Smooth muscle cell (in vitro differentiated cells): ENCODE results near the gene ZNF436. TPM values are rescaled to one million over a fixed set of nuclear protein-coding genes. Genes with fewer than 3 reads are reported as not detected.
A peak's percentile ranks its signal among the peaks of the same experiment; 100 is the strongest.

Source experiments
- DNase-seq: peaks from one replicate; lab custom pipeline; 2025; ENCODE audit not compliant: unreplicated experiment; lab: John Stamatoyannopoulos, UW
- H2AFZ ChIP-seq: fragments of 200-600 bp; sonication (generic); 2 replicates; pipeline ENCODE4 v1.6.0; 2016; ENCODE audit warnings: antibody characterized with exemption, low read depth, mild to moderate bottlenecking
- H3F3A ChIP-seq: fragments of 200-600 bp; sonication (generic); 2 replicates; pipeline ENCODE4 v1.6.0; 2017; ENCODE audit warnings: antibody characterized with exemption, low read depth
- H3K27ac ChIP-seq: fragments of 200-600 bp; sonication (generic); 2 replicates; pipeline ENCODE4 v1.5.1; 2016; ENCODE audit warnings: low read depth, mild to moderate bottlenecking
- H3K27me3 ChIP-seq: fragments of 200-600 bp; sonication (generic); 2 replicates; pipeline ENCODE4 v1.6.1; 2016; ENCODE audit warnings: low read depth, mild to moderate bottlenecking
- H3K36me3 ChIP-seq: fragments of 200-600 bp; sonication (generic); 2 replicates; pipeline ENCODE4 v1.5.1; 2016; ENCODE audit warnings: low read depth
- H3K4me1 ChIP-seq: fragments of 200-600 bp; sonication (generic); 2 replicates; pipeline ENCODE4 v1.5.1; 2016; ENCODE audit warnings: low read depth
- H3K4me2 ChIP-seq: fragments of 200-600 bp; sonication (generic); 2 replicates; pipeline ENCODE4 v1.6.0; 2016; ENCODE audit warnings: mild to moderate bottlenecking
- H3K4me3 ChIP-seq: fragments of 200-600 bp; sonication (generic); 2 replicates; pipeline ENCODE4 v1.5.1; 2016; ENCODE audit warnings: mild to moderate bottlenecking
- H3K79me2 ChIP-seq: fragments of 200-600 bp; sonication (generic); 2 replicates; pipeline ENCODE4 v1.6.0; 2016; ENCODE audit warnings: low read depth, mild to moderate bottlenecking
- H3K9ac ChIP-seq: fragments of 200-600 bp; sonication (generic); 2 replicates; pipeline ENCODE4 v1.6.0; 2016; ENCODE audit warnings: low read depth
- H3K9me3 ChIP-seq: fragments of 200-600 bp; sonication (generic); replicated peaks from 2 replicates; pipeline ENCODE4 v1.5.1; 2016; ENCODE audit warnings: low read depth
- H4K20me1 ChIP-seq: fragments of 200-600 bp; sonication (generic); 2 replicates; pipeline ENCODE4 v1.6.0; 2016; ENCODE audit warnings: low read depth
- CTCF ChIP-seq: fragments of 200-600 bp; sonication (generic); IDR thresholded peaks from 2 replicates; pipeline ENCODE4 v1.5.1; 2017; ENCODE audit warnings: borderline replicate concordance, mild to moderate bottlenecking, antibody characterized with exemption; ENCODE audit not compliant: insufficient read depth, poor library complexity, severe bottlenecking
- WGBS: methylation state at CpG from one replicate; pipeline ENCODE4 v1.1.7; 2016; ENCODE audit warnings: low lambda C conversion rate; 5-methylcytosine and 5-hydroxymethylcytosine counted together
- polyA plus RNA-seq: library from polyadenylated mRNA; unstranded; fragments of >200 nt; fragmentation: Nextera tagmentation; extraction: Ambion mirVana; gene quantifications from 2 replicates; pipeline ENCODE4 v1.2.1, GENCODE V29; 2016
- total RNA-seq: library from RNA; depleted of rRNA; stranded (reverse); fragments of >200 nt; gene quantifications from 2 replicates; pipeline ENCODE4 v1.2.3, GENCODE V29; 2014

ZNF436 gene
- total and polyA plus RNA-seq, 2 experiments from 2014 or later = 7.1 to 12.9 TPM

- peak; percentile 93 for TF ChIP-seq CTCF
- no peaks in the 10 kb centered on the region for H3K79me2 ChIP-seq
- peak; percentile 65 for DNase-seq
- no peak overlapping the region for H2AFZ ChIP-seq
- peak overlapping the region; percentile 81 for H3K27ac ChIP-seq
- H3K9ac ChIP-seq = peak overlapping the region; percentile 21
- H3F3A ChIP-seq = peaks cover 29% of the 10 kb centered on the region
- H4K20me1 ChIP-seq = no peaks in the 10 kb centered on the region
- peaks cover 7% of the 10 kb centered on the region for H3K4me1 ChIP-seq
- 11% methylated on average over 19 of the region's 19 CpGs for WGBS
- peak overlapping the region; percentile 69 for H3K4me2 ChIP-seq
- H3K9me3 ChIP-seq = no peaks in the 10 kb centered on the region
- H3K27me3 ChIP-seq = no peaks in the 10 kb centered on the region
- no peak overlapping the region for H3K4me3 ChIP-seq
- H3K36me3 ChIP-seq = no peaks in the 10 kb centered on the region
These were observed 34.3 kb upstream of the ZNF436 start for GRCh38 chr1:23403735-23404486.

- Histone ChIP-seq H2AFZ (no peak overlapping the region), H3F3A (peaks cover 29% of the 10 kb centered on the region), H3K27me3 (no peaks in the 10 kb centered on the region), H4K20me1 (no peaks in the 10 kb centered on the region), H3K9me3 (no peaks in the 10 kb centered on the region), H3K4me2 (peak overlapping the region; percentile 69), H3K27ac (peak overlapping the region; percentile 81), H3K9ac (peak overlapping the region; percentile 21), H3K4me3 (no peak overlapping the region), H3K79me2 (no peaks in the 10 kb centered on the region), H3K4me1 (peaks cover 7% of the 10 kb centered on the region), H3K36me3 (no peaks in the 10 kb centered on the region)
- no peak for TF ChIP-seq CTCF
- no peak for DNase-seq
- WGBS = 79% methylated on average over 4 of the region's 4 CpGs
These were observed 33.7 kb upstream of the ZNF436 start for GRCh38 chr1:23403355-23403734.

GRCh38 chr1:23403038-23403336 is 33.4 kb upstream of the ZNF436 start:
- no peak for TF ChIP-seq CTCF
- H4K20me1 ChIP-seq = no peaks in the 10 kb centered on the region
- H3F3A ChIP-seq = peaks cover 29% of the 10 kb centered on the region
- no peaks in the 10 kb centered on the region for H3K36me3 ChIP-seq
- DNase-seq = no peak
- H3K9me3 ChIP-seq = no peaks in the 10 kb centered on the region
- H3K9ac ChIP-seq = peak overlapping the region; percentile 21
- H3K4me2 ChIP-seq = peak overlapping the region; percentile 69
- no peaks in the 10 kb centered on the region for H3K79me2 ChIP-seq
- H3K27me3 ChIP-seq = no peaks in the 10 kb centered on the region
- peak overlapping the region; percentile 81 for H3K27ac ChIP-seq
- H3K4me1 ChIP-seq = peaks cover 7% of the 10 kb centered on the region
- no peak overlapping the region for H3K4me3 ChIP-seq
- WGBS = 16% methylated on average over 6 of the region's 6 CpGs
- no peak overlapping the region for H2AFZ ChIP-seq

- DNase-seq = no peak
- WGBS = 61% methylated on average over 11 of the region's 11 CpGs
- Histone ChIP-seq H3K27ac (peak overlapping the region; percentile 81), H4K20me1 (no peaks in the 10 kb centered on the region), H3K36me3 (no peaks in the 10 kb centered on the region), H3K4me3 (no peak overlapping the region), H3K9ac (no peak overlapping the region), H3K27me3 (no peaks in the 10 kb centered on the region), H3K4me1 (peaks cover 7% of the 10 kb centered on the region), H2AFZ (no peak overlapping the region), H3F3A (peaks cover 29% of the 10 kb centered on the region), H3K9me3 (no peaks in the 10 kb centered on the region), H3K4me2 (no peak overlapping the region), H3K79me2 (no peaks in the 10 kb centered on the region)
- no peak for TF ChIP-seq CTCF
These were observed 32.8 kb upstream of the ZNF436 start for GRCh38 chr1:23402286-23403037.
